CD14-positive monocyte (primary cell): Measurements from ENCODE around the gene HOXA7. TPM values are rescaled to one million over a fixed set of nuclear protein-coding genes. Genes with fewer than 3 reads are reported as not detected.
A peak's percentile ranks its signal among the peaks of the same experiment; 100 is the strongest.

Source experiments
- DNase-seq, 3 donors: peaks; one replicate each; pipeline ENCODE4 v3.0.0-alpha.2; 2011 to 2022
- H2AFZ ChIP-seq: 2 replicates; pipeline ENCODE4 v1.6.0; 2012; ENCODE audit warnings: mild to moderate bottlenecking, low read depth, low read length, inconsistent platforms; ENCODE audit not compliant: insufficient read depth, poor library complexity, severe bottlenecking
- H3K27ac ChIP-seq, 2 donors: 1 replicate in 1 of 2; 2 replicates in 1 of 2; pipeline ENCODE4 v1.5.1; 2012 to 2013; ENCODE audit warnings: low read length in 2 of 2, control low read depth in 1 of 2, inconsistent platforms in 1 of 2, low read depth in 1 of 2, mild to moderate bottlenecking in 1 of 2
- H3K27me3 ChIP-seq, 2 donors: one replicate each; pipeline versions ENCODE4 v1.6.0 to v1.6.1; 2011 to 2013; ENCODE audit warnings: low read length in 2 of 2; ENCODE audit not compliant: control insufficient read depth in 2 of 2, insufficient read depth in 2 of 2
- H3K36me3 ChIP-seq, 2 donors: replicated peaks in 1 of 2; 1 replicate in 1 of 2; 2 replicates in 1 of 2; pipeline versions ENCODE4 v1.5.1 to v1.6.1; 2012 to 2013; ENCODE audit warnings: low read length in 2 of 2, control low read depth in 1 of 2, inconsistent platforms in 1 of 2, mild to moderate bottlenecking in 1 of 2; ENCODE audit not compliant: insufficient read depth in 2 of 2, control insufficient read depth in 1 of 2
- H3K4me1 ChIP-seq, 2 donors: 1 replicate in 1 of 2; 2 replicates in 1 of 2; pipeline versions ENCODE4 v1.5.1 to v1.6.1; 2012 to 2013; ENCODE audit warnings: low read length in 2 of 2, control low read depth in 1 of 2, inconsistent platforms in 1 of 2, mild to moderate bottlenecking in 1 of 2, moderate library complexity in 1 of 2; ENCODE audit not compliant: insufficient read depth in 2 of 2, control insufficient read depth in 1 of 2
- H3K4me2 ChIP-seq: replicated peaks from 2 replicates; pipeline ENCODE3; 2012; ENCODE audit warnings: low read length, moderate library complexity, mild to moderate bottlenecking; ENCODE audit not compliant: poor library complexity, severe bottlenecking; ENCODE audit errors: extremely low read depth
- H3K4me3 ChIP-seq, 3 experiments: fragments of 200-600 bp in 1 of 3; sonication (generic) in 1 of 3; replicated peaks in 1 of 3; 1 replicate in 2 of 3; 2 replicates in 1 of 3; pipeline ENCODE4 v1.5.1; 2011 to 2013; ENCODE audit warnings: low read length in 3 of 3, mild to moderate bottlenecking in 3 of 3, control low read depth in 2 of 3, low read depth in 2 of 3, inconsistent platforms in 1 of 3, moderate library complexity in 1 of 3
- H3K79me2 ChIP-seq: 2 replicates; pipeline ENCODE4 v1.6.0; 2012; ENCODE audit warnings: mild to moderate bottlenecking, control low read depth, inconsistent platforms, low read length, moderate library complexity; ENCODE audit not compliant: insufficient read depth
- H3K9ac ChIP-seq: 2 replicates; pipeline ENCODE4 v1.6.0; 2017; ENCODE audit warnings: low read length, mild to moderate bottlenecking; ENCODE audit not compliant: insufficient read depth, poor library complexity, severe bottlenecking
- H3K9me3 ChIP-seq, 2 donors: replicated peaks in 1 of 2; 1 replicate in 1 of 2; 2 replicates in 1 of 2; pipeline versions ENCODE4 v1.5.1 to v1.6.1; 2012 to 2013; ENCODE audit warnings: low read length in 2 of 2, control low read depth in 1 of 2; ENCODE audit not compliant: control insufficient read depth in 1 of 2, insufficient read depth in 1 of 2
- H4K20me1 ChIP-seq: 2 replicates; pipeline ENCODE4 v1.6.0; 2012; ENCODE audit warnings: mild to moderate bottlenecking, low read length, control low read depth, moderate library complexity; ENCODE audit not compliant: insufficient read depth
- H3K27ac Mint-ChIP-seq, 7 donors: one replicate each; pipeline ENCODE4 v1.8.0; 2020; ENCODE audit warnings: mild to moderate bottlenecking in 7 of 7, mixed read lengths in 7 of 7, moderate library complexity in 6 of 7, inconsistent platforms in 2 of 7
- H3K27me3 Mint-ChIP-seq, 3 donors: one replicate each; pipeline ENCODE4 v1.8.0; 2021 to 2022; ENCODE audit warnings: low read depth in 3 of 3, mild to moderate bottlenecking in 3 of 3, mixed read lengths in 3 of 3, moderate library complexity in 3 of 3, inconsistent platforms in 1 of 3
- H3K36me3 Mint-ChIP-seq, 2 donors: one replicate each; pipeline ENCODE4 v1.8.0; 2020; ENCODE audit warnings: mixed read lengths in 2 of 2, inconsistent platforms in 1 of 2, mild to moderate bottlenecking in 1 of 2
- H3K4me1 Mint-ChIP-seq: one replicate; pipeline ENCODE4 v1.8.0; 2020; ENCODE audit warnings: mild to moderate bottlenecking, mixed read lengths
- H3K4me3 Mint-ChIP-seq, 2 donors: one replicate each; pipeline ENCODE4 v1.8.0; 2020; ENCODE audit warnings: mild to moderate bottlenecking in 2 of 2, mixed read lengths in 2 of 2, moderate library complexity in 1 of 2
- H3K9me3 Mint-ChIP-seq, 7 donors: one replicate each; pipeline ENCODE4 v1.8.0; 2020 to 2022; ENCODE audit warnings: mixed read lengths in 7 of 7, mild to moderate bottlenecking in 6 of 7, moderate library complexity in 6 of 7, inconsistent platforms in 2 of 7
- CTCF ChIP-seq: fragments of 200-600 bp; IDR thresholded peaks from one replicate; pipeline ENCODE4 v1.8.0; 2022; ENCODE audit warnings: antibody characterized with exemption, mild to moderate bottlenecking
- WGBS: methylation state at CpG from one replicate; pipeline ENCODE4 v1.1.5; 2013; ENCODE audit warnings: missing lambda C conversion rate; ENCODE audit not compliant: insufficient coverage; 5-methylcytosine and 5-hydroxymethylcytosine counted together
- intact Hi-C, 2 donors: fragments of 100-400 bp; cut with micrococcal nuclease; formaldehyde crosslinking; loops; one replicate each; pipeline versions ENCODE4 v1.15.0 to v1.15.1; 2023
- polyA plus RNA-seq, 3 donors: library from polyadenylated mRNA; depleted of rRNA in 1 of 3; unstranded in 2 of 3; stranded (reverse) in 1 of 3; fragments of 300-500 nt in 2 of 3; fragments of >200 nt in 1 of 3; fragmentation: Illumina TruSeq in 2 of 3; gene quantifications; 1 replicate in 2 of 3; 2 replicates in 1 of 3; pipeline ENCODE4 v1.2.3, GENCODE V29; 2012 to 2021

Gene HOXA7
- polyA plus RNA-seq, 3 donors, result not detected

GRCh38 chr7:27185013-27185853 is 28.8 kb upstream of the HOXA7 start, which contains the start of gene HOXA11:
TSS of gene HOXA11 (minus strand) at chr7:27185232. CDS start at chr7:27185144, 88 bp downstream.
- Histone ChIP-seq H3K36me3 (no peaks in the 10 kb centered on the region), H3K4me2 (peak within 1 kb of the TSS; percentile 76), H3K9me3 (peaks cover 11 to 59% of the 10 kb centered on the region in 2 donors), H3K79me2 (no peaks in the 10 kb centered on the region), H3K4me3 (peak within 1 kb of the TSS in 2 of 3 experiments; percentile 20 to 71), H4K20me1 (no peaks in the 10 kb centered on the region), H2AFZ (peak within 1 kb of the TSS; percentile 58), H3K4me1 (peaks cover 49 to 51% of the 10 kb centered on the region in 2 donors), H3K27ac (no peak within 1 kb of the TSS), H3K9ac (no peak within 1 kb of the TSS), H3K27me3 (peaks cover 86 to 99% of the 10 kb centered on the region in 2 donors)
- Mint-ChIP-seq H3K27ac (peak within 1 kb of the TSS in 1 of 7 donors; percentile 47), H3K4me1 (peaks cover 64% of the 10 kb centered on the region), H3K9me3 (peaks cover 3 to 52% (median 38%) of the 10 kb centered on the region in 7 donors), H3K36me3 (peaks cover 18 to 34% of the 10 kb centered on the region in 2 donors), H3K4me3 (peak within 1 kb of the TSS; percentile 72 to 93), H3K27me3 (peaks cover 96 to 99% (median 99%) of the 10 kb centered on the region in 3 donors)
- intact Hi-C loops, result loop anchor here (5.0 kb wide), 1 partner anchor 33 kb away; the partner anchor contains the start of gene HOXA3 (in 2 of the 2)
- WGBS, result 6% methylated on average over 34 of the region's 43 CpGs
- DNase-seq, result peak in 2 of 3 donors; percentile 58 to 76
- TF ChIP-seq CTCF, result no peak

GRCh38 chr7:27184337-27185012 is 28.0 kb upstream of the HOXA7 start:
- no peak overlapping the region for H3K9ac ChIP-seq

More at GRCh38 chr7:27184337-27185012, 28.0 kb upstream of the HOXA7 start:
- peaks cover 55 to 56% of the 10 kb centered on the region in 2 donors for H3K4me1 ChIP-seq
- H3K27ac ChIP-seq, result no peak overlapping the region
- Mint-ChIP-seq H3K9me3 (peaks cover 3 to 45% (median 33%) of the 10 kb centered on the region in 7 donors), H3K4me1 (peaks cover 62% of the 10 kb centered on the region), H3K27me3 (peaks cover 94 to 99% (median 99%) of the 10 kb centered on the region in 3 donors), H3K36me3 (peaks cover 18 to 31% of the 10 kb centered on the region in 2 donors), H3K27ac (peak overlapping the region in 1 of 7 donors; percentile 41), H3K4me3 (peak overlapping the region; percentile 72 to 93)
- intact Hi-C loops, result loop anchor here (1.0 to 5.0 kb wide), 2 partner anchors 11 to 32 kb away; partner anchors contain the start of gene HOXA3 (in 2 of the 2)
- WGBS, result 2% methylated on average over 65 of the region's 72 CpGs
- H3K4me3 ChIP-seq, result peak overlapping the region in 2 of 3 experiments; percentile 20 to 71
- DNase-seq, result peak in 1 of 3 donors; percentile 44
- H3K27me3 ChIP-seq, result peaks cover 81 to 99% of the 10 kb centered on the region in 2 donors
- no peaks in the 10 kb centered on the region for H3K79me2 ChIP-seq
- H2AFZ ChIP-seq, result peak overlapping the region; percentile 58
- H4K20me1 ChIP-seq, result no peaks in the 10 kb centered on the region
- no peak for TF ChIP-seq CTCF
- peak overlapping the region; percentile 76 for H3K4me2 ChIP-seq
- H3K36me3 ChIP-seq, result no peaks in the 10 kb centered on the region
- H3K9me3 ChIP-seq, result peaks cover 11 to 53% of the 10 kb centered on the region in 2 donors
